NCI-H128 (cell line): ENCODE measurements around the gene RAC2.
"Not testable (repeated sequence)": the region's sequence is repeated elsewhere in the genome, so short reads cannot be mapped to it uniquely, and the experiment has no call there.

Source experiments
- DNase-seq: peaks from one replicate; lab custom pipeline; 2025; ENCODE audit not compliant: unreplicated experiment; lab: John Stamatoyannopoulos, UW

RAC2 gene

DNA sequence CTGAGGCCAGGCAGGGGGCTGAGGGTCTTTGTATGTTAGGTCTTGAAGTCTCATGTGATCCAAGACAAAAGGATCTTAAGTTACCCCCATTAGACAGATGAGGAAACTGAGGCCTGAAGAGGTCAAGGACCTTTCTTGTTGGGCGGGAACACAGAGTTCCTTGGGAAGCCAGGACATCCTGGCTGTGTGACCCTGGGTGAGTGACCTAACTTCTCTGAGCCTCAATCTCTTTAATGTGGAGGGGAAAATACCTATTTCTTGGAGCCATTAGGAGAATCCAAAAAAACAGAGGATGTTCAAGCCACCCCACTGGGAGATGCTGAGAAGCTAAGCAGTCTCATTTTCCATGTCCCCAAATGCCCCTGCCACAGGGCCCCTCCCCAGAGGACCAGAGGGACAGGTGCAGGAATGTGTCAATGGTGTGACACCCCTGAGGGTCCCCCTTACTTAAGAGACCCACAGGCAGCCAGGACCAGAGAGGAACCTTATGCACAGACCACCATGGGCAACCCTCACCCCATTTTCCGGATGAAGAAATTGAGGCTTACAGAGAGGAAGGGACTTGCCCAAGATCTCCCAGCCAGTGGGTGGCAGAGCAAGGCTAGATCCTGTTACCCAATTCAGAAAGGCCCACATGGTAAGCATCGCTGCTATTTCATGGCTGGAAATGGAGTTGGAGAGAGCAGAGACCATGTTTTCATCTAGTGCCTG lies 8.0 kb downstream of the RAC2 start:
- DNase-seq = no peak

DNA sequence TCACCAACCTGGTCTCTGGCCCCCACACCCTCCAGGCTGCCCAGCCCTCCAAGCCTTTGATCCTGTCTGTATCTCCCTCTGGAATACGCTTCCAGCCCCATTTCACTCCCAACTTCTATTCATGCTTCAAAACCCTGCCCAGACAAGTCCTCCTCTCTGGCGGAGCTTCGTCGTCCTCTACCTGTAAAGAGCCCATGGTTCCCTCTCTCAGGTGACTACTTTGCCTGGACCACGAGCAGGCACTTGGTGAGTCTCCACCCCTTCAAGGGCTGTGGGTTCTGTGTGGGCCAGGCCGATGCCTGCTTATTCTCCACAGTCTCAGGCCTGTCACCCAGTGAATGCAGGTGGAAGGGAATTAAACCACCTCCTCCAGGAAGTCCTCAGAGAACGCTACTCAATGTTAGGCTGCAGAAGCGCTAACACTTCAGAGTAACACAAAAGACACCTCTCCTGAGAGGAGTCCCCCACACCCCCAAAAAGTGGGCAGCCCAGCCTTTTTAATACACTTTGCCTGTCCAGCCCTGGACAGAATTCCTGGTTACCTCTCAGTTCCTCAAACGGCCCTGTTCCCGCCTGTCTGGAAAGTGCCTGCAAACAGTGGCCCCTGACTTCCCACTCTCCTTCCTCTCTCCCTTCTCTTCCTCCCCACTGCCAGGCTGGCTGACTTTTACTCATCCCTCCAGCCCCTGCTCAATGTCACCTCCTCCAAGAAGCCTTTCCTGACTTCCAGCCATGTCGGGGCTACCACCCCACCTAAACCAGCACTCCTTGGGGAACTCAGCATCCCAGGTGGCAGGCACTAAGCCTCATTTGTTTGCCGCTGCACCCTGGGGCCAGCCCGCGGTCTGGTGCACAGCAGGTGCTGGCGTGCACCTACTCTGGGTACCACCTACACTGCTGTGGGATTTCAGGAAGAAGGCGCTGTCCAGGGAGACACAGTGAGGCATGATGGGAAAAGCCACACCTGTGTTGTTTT lies 9.0 kb downstream of the RAC2 start:
- DNase-seq = no peak

DNA sequence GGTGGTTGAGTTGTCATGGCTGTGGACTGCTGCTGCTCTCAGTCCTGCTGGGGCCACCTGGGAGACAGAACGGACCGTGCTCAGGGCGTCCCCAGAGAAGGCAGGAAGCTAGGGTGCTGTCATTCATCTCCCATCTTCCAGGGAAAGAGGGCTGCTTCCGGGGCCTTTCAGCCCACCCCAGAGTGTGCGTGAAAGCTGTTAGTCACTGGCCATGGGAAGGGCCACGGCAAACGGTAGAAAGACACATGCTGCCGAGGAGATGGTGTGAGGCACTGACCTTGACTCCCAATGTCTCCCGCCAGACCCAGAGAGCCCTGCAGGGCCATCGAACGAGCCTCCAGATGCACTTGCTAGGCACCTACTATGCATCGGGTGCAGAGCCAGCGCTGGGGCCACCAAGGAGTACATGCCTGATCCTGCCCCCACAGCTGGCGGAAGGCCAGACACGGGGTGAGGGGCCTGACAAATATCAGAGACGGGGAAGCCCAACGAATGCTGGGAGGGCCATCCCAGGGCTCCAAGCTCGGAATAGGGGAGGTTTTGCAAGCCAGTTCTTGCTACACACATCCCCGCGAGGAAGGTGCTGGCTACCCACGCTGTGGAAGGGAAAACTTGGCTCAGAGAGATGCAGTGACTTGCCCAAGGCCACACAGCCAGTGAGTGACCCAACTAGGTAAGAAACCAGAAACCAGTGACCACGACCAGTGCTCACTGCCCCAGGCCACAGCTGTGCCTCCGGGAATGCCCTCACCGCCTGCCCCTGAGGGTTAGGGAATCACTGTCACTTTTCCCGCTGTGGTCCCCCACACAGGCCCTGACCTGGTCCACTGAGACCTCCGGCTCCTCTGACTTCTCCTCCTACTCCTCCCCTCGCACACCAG lies 10.1 kb downstream of the RAC2 start:
- no peak for DNase-seq

DNA sequence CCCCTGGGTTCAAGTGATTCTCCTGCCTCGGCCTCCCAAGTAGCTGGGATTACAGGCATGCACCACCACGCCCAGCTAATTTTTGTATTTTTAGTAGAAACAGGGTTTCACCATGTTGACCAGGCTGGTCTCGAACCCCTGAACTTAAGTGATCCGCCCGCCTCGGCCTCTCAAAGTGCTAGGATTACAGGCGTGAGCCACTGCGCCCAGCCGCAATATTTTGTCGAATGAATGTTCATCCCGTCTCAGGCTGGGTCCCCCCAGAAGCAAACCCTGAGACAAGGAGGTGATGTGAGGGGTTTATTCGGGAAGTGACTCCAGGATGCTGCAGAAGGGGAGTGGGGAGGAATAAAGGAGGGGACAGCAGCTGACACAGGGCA lies 10.7 kb downstream of the RAC2 start:
- DNase-seq = not testable (repeated sequence)

DNA sequence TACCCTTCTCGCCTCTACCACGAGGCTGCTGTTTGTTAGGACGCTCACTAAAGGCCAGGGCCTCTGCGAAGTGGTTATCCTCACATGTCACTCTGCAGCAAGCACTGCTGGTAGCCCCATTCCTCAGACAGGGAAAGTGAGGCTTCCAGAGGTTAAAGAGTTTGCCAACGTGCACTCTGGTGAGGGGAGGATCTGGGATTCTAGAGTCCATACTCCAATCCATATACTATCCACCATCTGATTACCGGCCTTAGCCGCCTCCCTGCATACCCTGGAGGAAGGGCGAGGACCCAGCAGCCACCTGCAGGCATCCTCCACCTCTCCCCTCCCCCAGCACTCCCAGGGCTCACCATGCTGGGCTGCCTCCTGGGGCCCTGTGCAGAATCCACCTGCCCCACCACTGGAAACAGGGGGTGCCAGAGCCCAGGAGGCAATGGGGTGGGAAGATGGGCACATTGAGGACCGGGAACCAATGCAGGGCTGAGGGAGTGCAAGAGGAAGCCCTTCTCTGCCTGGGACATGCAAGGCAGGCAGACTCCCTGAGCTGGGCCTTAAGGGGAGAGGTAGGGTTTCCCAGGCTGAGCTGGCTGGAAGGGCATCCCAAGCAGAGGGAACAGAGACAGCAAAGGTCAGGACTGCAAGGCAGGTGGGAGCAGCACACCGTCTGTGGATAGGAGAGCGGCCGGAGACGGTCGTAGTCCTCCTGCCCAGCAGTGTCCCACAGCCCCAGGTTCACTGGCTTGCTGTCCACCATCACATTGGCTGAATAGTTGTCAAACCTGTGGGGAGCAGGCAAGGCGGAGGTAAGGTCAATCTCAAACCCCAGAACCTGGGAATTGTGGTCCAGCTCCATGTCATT lies 11.7 kb downstream of the RAC2 start:
- no peak for DNase-seq

DNA sequence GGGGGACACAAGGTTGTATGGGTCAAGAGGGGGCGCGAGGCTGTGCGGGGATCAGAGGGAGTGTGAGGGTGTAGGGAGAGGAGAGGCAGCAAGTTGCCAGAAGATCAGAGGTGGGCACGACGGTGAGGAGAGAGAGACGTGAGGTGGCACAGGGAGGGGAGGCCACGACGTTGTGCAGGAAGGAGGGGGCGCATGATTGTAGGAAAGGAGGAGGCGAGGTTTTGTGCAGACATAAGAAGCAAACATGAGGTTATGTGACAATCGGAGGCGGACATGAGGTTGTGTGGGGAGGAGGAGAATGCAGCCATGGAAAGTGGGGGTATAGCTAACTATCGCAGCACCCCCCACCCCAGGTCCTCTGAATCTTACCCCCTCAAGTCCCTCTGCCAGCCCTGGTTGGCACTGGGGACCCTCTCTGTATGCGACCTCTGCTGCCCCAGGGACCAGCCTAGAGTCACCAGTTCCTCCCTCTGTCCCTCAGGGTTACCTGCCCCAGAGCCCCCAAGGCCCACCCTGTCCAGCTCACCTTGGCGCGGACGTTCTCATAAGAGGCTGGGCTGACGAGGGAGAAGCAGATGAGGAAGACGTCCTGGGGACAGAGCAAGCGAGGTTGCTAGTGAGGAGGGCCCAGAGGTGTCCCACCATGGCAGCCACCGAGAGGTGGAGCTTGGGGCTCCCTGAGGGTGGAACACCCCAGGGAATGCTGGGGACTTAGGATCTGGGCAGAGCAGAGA lies 12.5 kb downstream of the RAC2 start:
- DNase-seq = no peak

DNA sequence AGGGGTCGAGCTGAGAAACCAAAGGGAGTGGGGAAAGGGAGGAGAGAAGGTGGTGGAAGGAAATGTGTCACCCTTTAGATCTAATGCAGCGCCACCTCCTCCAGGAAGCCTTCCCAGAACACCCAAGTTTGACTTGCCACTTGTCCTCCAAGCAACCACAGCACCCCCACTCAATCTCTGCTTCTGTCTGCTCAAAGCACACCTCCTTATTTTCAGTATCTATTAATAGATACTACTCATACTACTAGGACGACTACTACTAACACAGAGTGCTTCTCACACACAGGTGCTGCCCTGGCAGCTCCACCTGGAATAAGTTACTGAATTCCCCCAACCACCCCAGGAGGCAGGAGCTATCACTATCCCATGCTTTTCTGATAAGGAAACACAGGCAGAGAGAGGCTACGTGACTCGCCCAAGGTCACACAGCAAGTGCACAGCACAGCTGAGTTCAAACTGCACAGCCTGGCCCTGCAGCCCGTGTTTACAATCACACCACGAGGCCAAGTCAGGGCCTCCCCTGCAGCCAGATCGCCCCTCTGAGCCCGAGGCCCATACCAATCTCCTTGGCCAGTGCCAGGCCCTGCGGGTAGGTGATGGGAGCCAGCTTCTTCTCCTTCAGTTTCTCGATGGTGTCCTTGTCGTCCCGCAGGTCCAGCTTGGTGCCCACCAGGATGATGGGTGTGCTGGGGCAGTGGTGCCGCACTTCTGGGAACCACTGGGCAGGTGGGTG lies 13.2 kb downstream of the RAC2 start:
- no peak for DNase-seq

DNA sequence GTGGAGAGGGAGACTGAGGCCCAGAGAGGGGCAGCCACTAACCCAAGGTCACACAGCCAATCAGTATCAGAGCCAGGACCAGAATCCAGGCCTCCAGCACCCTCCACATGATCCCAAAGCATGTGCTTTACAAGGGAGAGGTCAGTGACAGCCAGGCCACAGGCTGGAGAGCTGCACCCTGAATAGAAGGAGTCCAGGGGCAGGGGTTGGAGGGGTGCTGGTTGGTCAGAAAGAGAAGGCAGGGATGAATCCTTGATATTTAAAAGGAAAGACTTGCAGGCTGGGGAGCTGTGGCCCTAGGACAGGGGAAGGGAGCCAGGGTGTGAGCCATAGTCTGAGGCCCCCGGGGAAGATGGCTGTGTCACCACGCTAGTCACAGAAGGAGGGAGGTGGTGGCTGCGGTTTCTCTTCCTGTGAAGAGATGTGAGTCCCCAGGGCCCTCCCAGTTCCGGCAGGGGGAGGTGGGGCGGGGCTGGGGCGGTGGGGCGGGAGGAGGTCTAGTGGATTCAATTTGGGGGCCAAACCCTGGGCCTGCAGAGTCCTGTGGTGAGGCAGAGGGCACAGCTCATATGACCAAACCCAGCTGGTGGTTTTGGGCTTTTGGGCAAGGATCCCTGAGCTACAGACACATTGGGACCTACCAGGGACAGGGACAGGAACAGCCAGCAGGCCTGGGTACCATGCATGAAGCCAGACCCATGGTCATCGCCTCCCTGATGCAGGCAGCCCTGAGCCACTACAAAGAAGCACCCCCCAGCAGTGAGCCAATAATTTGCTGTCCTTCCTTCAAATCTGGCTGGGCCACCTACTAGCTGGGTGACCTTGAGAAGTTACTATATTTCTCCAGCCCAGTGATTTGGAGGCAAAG lies 14.0 kb downstream of the RAC2 start:
- DNase-seq = no peak

DNA sequence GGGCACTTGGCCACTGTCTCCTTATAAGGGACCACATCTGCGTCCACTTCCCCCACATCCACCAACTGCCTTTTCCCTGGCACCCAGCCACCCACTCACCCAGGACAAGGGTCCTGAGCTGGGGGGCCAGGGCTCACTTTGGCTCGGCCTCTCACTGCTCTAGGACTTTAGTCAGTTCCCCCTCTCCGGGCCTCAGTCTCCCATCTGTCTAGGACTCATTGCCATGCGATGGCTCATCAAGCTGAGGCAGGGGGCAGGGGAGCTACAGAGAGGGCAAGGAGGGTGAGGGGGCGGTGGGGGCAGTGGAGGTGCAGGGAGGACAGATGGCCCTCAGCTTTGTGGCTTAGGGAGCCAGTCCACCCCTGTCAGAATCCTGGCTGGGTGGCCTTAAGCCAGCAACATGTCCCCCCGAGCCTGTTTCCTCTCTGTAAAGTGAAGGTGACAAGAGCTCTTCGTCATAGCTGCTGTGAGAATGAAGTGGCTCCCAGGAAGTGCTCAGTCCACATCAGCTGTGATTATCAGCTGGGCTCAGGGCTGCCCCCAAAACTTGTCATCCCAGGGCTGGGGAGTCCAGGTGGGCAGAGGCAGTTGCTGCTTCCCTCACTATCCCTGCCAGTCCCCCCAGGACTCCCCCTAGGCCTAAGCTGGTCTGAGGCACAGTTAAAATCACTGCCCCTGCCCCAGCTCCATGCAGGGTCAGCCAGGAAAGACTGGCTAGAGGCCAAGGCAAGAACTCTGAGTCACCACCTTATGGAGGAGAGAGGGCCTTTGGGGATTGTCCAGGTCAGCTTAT lies 14.9 kb downstream of the RAC2 start:
- DNase-seq = no peak

DNA sequence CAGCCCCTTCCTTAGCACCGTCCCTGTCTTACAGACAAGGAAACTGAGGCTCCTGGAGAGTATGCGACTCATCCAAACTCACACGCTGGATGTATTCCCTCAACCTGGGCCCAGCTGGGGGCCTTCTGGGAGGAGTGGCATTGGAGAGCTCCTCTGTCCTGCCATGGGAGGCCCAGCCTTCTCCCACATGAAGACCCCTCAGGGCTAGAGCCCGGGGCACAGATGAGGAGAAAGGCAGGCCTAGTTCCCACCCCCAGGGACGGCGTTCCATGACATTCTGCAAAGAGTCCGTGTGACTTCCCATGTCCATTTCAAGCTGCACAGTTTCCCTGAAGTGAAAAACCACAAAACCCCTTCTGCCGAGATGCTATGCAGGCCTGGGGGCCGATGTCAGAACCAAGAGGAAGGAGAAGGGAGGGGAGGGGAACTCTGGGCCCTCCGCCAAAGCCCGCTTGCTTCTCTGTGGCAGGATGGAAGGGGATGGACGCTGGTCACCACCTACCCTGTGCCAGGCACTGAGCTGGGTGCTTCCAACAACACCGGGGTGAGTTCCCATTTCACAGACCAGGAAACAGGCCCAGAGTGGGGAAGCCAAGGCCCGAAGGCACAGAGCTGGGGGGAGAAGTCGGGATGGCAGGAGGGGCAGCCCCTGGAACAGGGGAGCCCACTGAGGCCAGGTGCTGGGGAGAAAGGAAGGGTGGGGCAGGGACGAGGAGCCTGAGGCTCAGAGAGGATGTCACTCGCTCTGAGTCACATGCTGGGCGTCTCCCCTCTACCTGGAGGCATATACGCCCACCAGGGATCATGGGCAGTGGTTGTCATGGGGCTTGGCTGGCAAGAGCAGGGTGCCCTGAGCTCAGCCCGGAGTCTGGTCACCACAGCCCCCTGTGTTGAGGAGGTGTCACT lies 15.7 kb downstream of the RAC2 start:
- DNase-seq = no peak

DNA sequence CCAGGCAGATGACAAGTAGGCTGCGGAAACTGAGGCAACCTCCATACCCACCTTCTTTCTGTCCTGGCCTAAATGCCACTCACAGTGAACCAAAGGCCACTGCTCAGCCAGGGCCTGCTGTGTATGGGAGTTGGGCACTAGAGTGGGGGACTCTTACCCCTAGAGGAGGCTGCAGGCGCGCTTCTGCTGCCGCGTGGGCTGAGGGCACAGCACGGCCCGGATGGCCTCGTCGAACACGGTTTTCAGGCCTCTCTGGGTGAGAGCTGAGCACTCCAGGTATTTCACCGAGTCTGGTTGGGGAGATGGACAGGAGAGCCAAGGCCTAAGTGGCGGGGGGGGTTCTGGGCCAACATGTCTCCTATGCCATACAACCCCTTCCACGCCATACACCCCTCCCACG lies 17.6 kb downstream of the RAC2 start:
- no peak for DNase-seq

DNA sequence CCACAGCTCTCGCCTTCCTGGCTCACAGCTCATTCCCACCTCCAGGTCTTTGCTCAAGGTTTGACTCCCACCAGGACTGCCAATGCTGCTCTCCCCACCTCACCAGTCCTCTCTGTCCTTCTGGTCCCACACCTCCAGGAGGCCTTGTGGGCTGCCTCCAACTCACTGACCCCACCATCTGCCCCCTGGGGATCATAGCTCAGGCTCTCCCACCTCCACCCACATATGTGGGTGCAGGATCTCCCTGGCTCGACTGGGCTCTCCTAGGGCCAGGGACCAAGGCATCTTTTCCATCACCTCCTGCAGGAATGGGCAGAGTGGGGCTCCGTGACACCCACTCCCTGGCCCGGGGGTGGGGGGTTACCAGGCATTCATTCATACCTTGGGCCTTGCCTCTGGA lies 18.0 kb downstream of the RAC2 start:
- DNase-seq = no peak

DNA sequence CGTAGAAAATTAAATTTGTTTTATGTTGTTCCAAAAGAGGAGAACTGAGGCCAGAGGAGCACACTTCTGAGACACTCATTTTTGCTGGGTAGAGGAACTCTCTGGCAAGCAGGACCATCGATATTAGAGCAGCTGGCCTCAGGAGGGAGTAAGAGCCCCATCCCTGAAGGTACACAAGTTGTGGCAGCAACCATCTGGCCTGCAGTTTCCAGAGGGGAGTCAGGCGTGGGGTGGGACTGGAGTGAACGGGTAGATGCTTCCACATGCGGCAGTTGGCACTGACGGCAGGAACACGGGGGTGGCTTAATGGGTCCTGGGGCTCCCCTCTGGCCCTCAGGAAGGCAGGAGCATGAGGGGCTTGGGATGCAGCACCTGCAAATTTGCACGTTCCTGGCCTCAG lies 18.6 kb downstream of the RAC2 start:
- no peak for DNase-seq

DNA sequence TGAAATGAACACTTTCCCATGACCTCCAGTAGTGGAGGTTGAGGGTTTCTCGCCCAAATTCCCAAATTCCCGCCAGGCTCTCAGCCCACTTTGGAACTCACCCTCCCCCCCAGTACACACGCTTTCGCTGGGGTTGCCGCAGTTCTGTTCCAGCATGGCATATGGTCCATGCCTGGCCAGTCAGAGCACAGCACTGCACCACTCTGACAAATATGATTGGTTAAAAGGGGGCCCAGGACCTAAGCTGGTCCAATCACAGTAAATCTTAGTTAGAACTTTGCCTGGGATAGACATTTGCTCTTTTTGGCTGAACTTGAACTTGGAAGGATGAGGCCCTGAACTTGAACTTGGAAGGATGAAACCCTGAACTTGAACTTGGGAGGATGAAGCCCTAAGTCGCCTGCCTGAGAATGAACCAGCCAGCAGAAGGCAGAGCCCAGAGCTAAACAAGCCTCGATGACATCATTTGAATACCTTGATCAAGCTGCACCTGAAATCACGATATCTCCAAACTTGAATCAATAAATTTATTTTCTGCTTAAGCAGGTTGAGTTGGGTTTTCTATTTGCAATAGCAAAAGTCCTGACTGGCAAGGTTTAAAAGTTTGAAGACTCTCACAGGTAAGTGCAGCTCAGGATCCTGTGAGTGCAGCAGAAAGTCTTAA lies 19.2 kb downstream of the RAC2 start:
- DNase-seq = no peak

DNA sequence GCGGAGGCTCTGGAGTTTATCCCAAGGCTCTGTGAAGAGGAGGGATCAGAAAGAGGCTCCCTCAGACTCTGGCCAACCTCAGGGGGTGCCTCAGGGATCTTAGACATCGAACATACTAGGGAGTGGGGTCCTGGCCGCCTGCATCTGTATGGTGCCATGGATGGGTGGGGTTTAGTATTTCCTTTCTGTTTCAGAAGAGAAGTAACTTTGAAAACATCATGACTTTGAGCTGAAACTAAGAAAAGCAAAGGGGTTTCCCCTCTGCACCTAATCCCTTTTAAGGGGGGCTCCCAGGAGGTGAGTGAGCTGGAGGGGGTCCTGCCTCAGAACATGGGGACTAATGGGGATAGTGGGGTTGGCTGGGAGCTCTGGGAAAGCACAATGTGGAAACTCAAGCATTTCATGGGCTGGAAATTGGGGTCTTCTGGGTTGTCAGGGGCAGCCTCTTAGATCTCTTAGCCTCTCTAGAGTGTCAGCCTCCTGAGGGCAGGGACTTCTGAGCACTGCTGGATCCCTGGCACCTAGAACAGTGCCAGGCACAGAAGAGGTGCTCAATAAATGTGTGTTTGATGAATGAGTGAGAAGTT lies 20.0 kb downstream of the RAC2 start:
- no peak for DNase-seq
